Heart left ventricle (tissue), 13 donors: ENCODE data around the gene CHST11.

Experiments used
- POLR2A ChIP-seq, 2 donors: fragments of 450-650 bp; IDR thresholded peaks; one replicate each; pipeline ENCODE4 v1.6.1; 2017; ENCODE audit warnings: antibody characterized with exemption in 2 of 2, mild to moderate bottlenecking in 2 of 2, moderate library complexity in 2 of 2
- TF ChIP-seq, protein P1 (sequence below), 12 donors: fragments of 200-600 bp; sonication (generic) in 4 of 12; IDR thresholded peaks; one replicate each; pipeline versions ENCODE4 v1.5.0 to v1.8.0; 2018 to 2022; ENCODE audit warnings: antibody characterized with exemption in 12 of 12, mild to moderate bottlenecking in 5 of 12
- donor health status: ischemic (EF 13 %, LVEDD 7.1; RV severe dilation, severe dysfunction).
- donor health status: DM: no; HTN: yes; CAD: no.
- donor health status: DM: no; HTN: no; CAD: no.
- donor health status: ischemic (EF 25% LVEDD 6.9; RV normal size, moderate dysfunction).
- donor health status: ischemic (EF 25% LVEDD 5.7; RV mildly dilated, moderate dysfunction).
- donor health status: ischemic (EF 35%, LVEDD 5.7; RV mildly dilated, moderate dysfunction).
- donor health status: nonischemic (EF 11% LVEDD 7.7; RV severe dilation, severe dysfunction).
- donor health status: DM: yes; HTN: yes; CAD: no.
- donor health status: PGD.
- donor health status: ischemic (EF 29% LVEDD 5.4; RV normal size, mild dysfunction).
- donor health status: nonischemic (EF 23%, LVEDD 6.1; RV moderate dilation, normal function).

DNA sequence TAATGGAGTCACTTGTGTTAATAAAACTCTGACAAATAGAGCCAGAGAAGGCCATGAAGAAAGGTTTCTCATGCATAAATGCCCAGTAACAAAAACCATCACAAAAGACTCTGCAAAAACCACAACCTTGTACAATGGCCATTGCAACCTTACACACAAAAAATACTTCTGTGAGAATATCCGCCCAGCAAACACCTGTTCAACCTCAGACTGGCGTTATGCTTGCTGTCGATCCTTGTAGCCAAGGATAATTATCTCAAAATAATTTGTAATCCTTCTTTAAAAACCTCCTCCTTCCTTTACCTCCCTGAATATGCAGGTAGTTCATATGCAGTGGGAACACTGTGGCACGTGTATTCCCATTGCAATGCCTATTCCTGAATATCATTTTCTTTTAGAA is 344.3 kb downstream of the CHST11 start:
- TF ChIP-seq POLR2A (IDR thresholded peaks at IDR 0.05), result no peak
- TF ChIP-seq, protein P1, sequence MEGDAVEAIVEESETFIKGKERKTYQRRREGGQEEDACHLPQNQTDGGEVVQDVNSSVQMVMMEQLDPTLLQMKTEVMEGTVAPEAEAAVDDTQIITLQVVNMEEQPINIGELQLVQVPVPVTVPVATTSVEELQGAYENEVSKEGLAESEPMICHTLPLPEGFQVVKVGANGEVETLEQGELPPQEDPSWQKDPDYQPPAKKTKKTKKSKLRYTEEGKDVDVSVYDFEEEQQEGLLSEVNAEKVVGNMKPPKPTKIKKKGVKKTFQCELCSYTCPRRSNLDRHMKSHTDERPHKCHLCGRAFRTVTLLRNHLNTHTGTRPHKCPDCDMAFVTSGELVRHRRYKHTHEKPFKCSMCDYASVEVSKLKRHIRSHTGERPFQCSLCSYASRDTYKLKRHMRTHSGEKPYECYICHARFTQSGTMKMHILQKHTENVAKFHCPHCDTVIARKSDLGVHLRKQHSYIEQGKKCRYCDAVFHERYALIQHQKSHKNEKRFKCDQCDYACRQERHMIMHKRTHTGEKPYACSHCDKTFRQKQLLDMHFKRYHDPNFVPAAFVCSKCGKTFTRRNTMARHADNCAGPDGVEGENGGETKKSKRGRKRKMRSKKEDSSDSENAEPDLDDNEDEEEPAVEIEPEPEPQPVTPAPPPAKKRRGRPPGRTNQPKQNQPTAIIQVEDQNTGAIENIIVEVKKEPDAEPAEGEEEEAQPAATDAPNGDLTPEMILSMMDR (IDR thresholded peaks at IDR 0.05), result no peak
